Activated CD4-positive, alpha-beta T cell treated with anti-CD3 and anti-CD28 coated beads for 48 hours (primary cell): Measurements from ENCODE around the gene ODAD4.
"Not testable (repeated sequence)": the region's sequence is repeated elsewhere in the genome, so short reads cannot be mapped to it uniquely, and the experiment has no call there.

Experiments used
- DNase-seq: peaks from one replicate; pipeline ENCODE4 v3.0.0-alpha.2; 2020

The ODAD4 gene

GRCh38 chr17:42005166-42005565 lies 74.7 kb downstream of the ODAD4 start:
- no peak for DNase-seq

- no peak for DNase-seq
Observed at GRCh38 chr17:42009170-42009569, 78.8 kb downstream of the ODAD4 start.

- not testable (repeated sequence) for DNase-seq
Observed at GRCh38 chr17:42010266-42010680, 79.9 kb downstream of the ODAD4 start.

- peak; percentile 42 for DNase-seq
Observed at GRCh38 chr17:42010898-42011516, 80.6 kb downstream of the ODAD4 start.

- not testable (repeated sequence) for DNase-seq
Observed at GRCh38 chr17:42012363-42012762, 81.9 kb downstream of the ODAD4 start.

GRCh38 chr17:42013740-42014139 lies 83.3 kb downstream of the ODAD4 start:
- not testable (repeated sequence) for DNase-seq
